Measurements from ENCODE around the gene C1orf141. TPM values are rescaled to one million over a fixed set of nuclear protein-coding genes. Genes with fewer than 3 reads are reported as not detected.

Gene C1orf141
- total RNA-seq, 2 donors from 2014 or later = not detected

GRCh38 chr1:67140460-67140859, 5.7 kb upstream of the C1orf141 start:
- Histone ChIP-seq H3K36me3 (replicated peaks in 1 of 2; ENCODE audit: insufficient read depth in 1 of 2, low read depth in 2 of 2) (no peaks in the 10 kb centered on the region), H3K27ac (no peak overlapping the region), H3K4me1 (peaks cover 29% of the 10 kb centered on the region), H3K4me3 (no peak overlapping the region), H3K9me3 (no peaks in the 10 kb centered on the region), H3K27me3 (no peaks in the 10 kb centered on the region)
- WGBS, 2 donors = 63 to 71% methylated on average over 2 of the region's 2 CpGs
- ATAC-seq (no peak), DNase-seq (no peak)
- intact Hi-C loops (cut with DNase I) = no loop called here
- TF ChIP-seq POLR2A (IDR thresholded peaks at IDR 0.05) = no peak
- no peak for TF ChIP-seq CTCF (IDR thresholded peaks at IDR 0.05)

- DNase-seq = peak in 1 of 4 donors; percentile 33
- Histone ChIP-seq H3K4me3 (no peak overlapping the region), H3K27me3 (no peaks in the 10 kb centered on the region), H3K9me3 (no peaks in the 10 kb centered on the region), H3K36me3 (replicated peaks in 1 of 2; ENCODE audit: insufficient read depth in 1 of 2, low read depth in 2 of 2) (no peaks in the 10 kb centered on the region), H3K27ac (peak overlapping the region in 3 of 4 donors; percentile 49 to 69 (median 52)), H3K4me1 (peaks cover 29% of the 10 kb centered on the region)
- intact Hi-C loops (cut with DNase I) = no loop called here
- WGBS, 2 donors = 38 to 39% methylated on average over 3 of the region's 3 CpGs
- peak; percentile 82 for ATAC-seq
- peak in 1 of 3 donors; percentile 28 for TF ChIP-seq POLR2A (IDR thresholded peaks at IDR 0.05)
- no peak for TF ChIP-seq CTCF (IDR thresholded peaks at IDR 0.05)
Observed at GRCh38 chr1:67138813-67139499, 4.2 kb upstream of the C1orf141 start.

- Histone ChIP-seq H3K36me3 (replicated peaks in 1 of 2; ENCODE audit: insufficient read depth in 1 of 2, low read depth in 2 of 2) (no peaks in the 10 kb centered on the region), H3K27ac (peak overlapping the region in 1 of 4 donors; percentile 23), H3K4me3 (no peak overlapping the region), H3K4me1 (peaks cover 29% of the 10 kb centered on the region), H3K27me3 (no peaks in the 10 kb centered on the region), H3K9me3 (no peaks in the 10 kb centered on the region)
- DNase-seq (no peak), ATAC-seq (peak; percentile 13)
- TF ChIP-seq POLR2A (IDR thresholded peaks at IDR 0.05) (no peak), CTCF (IDR thresholded peaks at IDR 0.05) (no peak)
- WGBS, 2 donors = 51 to 57% methylated on average over 4 of the region's 4 CpGs
- intact Hi-C loops (cut with DNase I) = no loop called here
Observed at GRCh38 chr1:67137307-67137753, 2.6 kb upstream of the C1orf141 start.

- Histone ChIP-seq H3K27me3 (no peaks in the 10 kb centered on the region), H3K4me1 (peaks cover 21% of the 10 kb centered on the region), H3K9me3 (no peaks in the 10 kb centered on the region), H3K27ac (no peak overlapping the region), H3K36me3 (replicated peaks in 1 of 2; ENCODE audit: insufficient read depth in 1 of 2, low read depth in 2 of 2) (no peaks in the 10 kb centered on the region), H3K4me3 (no peak overlapping the region)
- no peak for TF ChIP-seq CTCF (IDR thresholded peaks at IDR 0.05)
- TF ChIP-seq POLR2A (IDR thresholded peaks at IDR 0.05) = no peak
- intact Hi-C loops (cut with DNase I) = no loop called here
- ATAC-seq (no peak), DNase-seq (no peak)
- whole genome bisulfite sequencing, 2 donors = 36 to 43% methylated on average over 2 of the region's 2 CpGs
Observed at GRCh38 chr1:67135354-67135753, 584 bp upstream of the C1orf141 start.

- intact Hi-C loops (cut with DNase I) = no loop called here
- Histone ChIP-seq H3K4me1 (peaks cover 5% of the 10 kb centered on the region), H3K9me3 (no peaks in the 10 kb centered on the region), H3K27ac (no peak overlapping the region), H3K36me3 (replicated peaks in 1 of 2; ENCODE audit: insufficient read depth in 1 of 2, low read depth in 2 of 2) (no peaks in the 10 kb centered on the region), H3K27me3 (no peaks in the 10 kb centered on the region), H3K4me3 (no peak overlapping the region)
- TF ChIP-seq CTCF (IDR thresholded peaks at IDR 0.05) = no peak
- no peak for TF ChIP-seq POLR2A (IDR thresholded peaks at IDR 0.05)
- 68 to 73% methylated on average over 2 of the region's 2 CpGs for WGBS, 2 donors
- ATAC-seq = no peak
- DNase-seq = no peak
Observed at GRCh38 chr1:67133177-67133576, 1.6 kb downstream of the C1orf141 start.
